ENCODE data around the gene TMEM26.

DNA sequence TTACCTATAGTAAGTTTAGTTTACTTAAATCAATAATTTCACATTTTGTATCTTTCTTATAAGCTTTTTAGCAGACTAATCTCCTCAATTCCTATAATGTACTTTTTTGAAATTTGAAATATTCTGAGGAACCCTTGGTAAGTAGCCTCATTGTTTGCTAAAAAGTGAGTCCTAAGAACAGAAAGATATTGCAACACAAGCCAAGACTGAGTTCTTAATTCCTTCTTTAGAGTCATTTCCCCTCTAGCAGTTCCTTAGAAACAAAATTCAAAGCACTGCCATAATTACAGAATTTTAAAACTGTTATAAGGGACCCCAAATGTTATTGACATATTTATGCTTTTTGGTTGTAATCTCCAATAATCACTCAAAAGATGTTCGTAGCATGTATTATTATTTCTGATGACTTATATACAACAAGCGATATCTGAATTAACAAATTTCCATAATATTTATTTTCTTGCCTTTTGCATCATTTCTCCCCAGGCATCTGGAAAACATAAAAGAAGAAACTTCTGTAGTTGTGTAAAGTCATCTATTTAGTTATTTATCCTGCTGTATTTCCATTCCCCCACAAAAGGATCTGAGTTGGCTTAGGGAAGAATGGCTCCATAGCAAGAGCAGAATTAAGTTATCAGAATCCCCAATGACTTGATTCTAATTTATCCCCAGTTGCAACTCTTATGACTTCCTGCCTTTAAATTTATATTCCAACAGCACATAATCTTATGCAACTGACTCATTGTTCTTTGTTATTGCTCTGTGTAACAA, 67.8 kb downstream of the TMEM26 start:
- TF ChIP-seq, protein P1, sequence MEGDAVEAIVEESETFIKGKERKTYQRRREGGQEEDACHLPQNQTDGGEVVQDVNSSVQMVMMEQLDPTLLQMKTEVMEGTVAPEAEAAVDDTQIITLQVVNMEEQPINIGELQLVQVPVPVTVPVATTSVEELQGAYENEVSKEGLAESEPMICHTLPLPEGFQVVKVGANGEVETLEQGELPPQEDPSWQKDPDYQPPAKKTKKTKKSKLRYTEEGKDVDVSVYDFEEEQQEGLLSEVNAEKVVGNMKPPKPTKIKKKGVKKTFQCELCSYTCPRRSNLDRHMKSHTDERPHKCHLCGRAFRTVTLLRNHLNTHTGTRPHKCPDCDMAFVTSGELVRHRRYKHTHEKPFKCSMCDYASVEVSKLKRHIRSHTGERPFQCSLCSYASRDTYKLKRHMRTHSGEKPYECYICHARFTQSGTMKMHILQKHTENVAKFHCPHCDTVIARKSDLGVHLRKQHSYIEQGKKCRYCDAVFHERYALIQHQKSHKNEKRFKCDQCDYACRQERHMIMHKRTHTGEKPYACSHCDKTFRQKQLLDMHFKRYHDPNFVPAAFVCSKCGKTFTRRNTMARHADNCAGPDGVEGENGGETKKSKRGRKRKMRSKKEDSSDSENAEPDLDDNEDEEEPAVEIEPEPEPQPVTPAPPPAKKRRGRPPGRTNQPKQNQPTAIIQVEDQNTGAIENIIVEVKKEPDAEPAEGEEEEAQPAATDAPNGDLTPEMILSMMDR (IDR thresholded peaks at IDR 0.05) = no peak
- no peak for TF ChIP-seq POLR2AphosphoS5 (IDR thresholded peaks at IDR 0.05)
- no peak for TF ChIP-seq POLR2A (IDR thresholded peaks at IDR 0.05)

All from stomach (tissue), 4 donors.